ENCODE measurements around the gene ZNF23.

DNA sequence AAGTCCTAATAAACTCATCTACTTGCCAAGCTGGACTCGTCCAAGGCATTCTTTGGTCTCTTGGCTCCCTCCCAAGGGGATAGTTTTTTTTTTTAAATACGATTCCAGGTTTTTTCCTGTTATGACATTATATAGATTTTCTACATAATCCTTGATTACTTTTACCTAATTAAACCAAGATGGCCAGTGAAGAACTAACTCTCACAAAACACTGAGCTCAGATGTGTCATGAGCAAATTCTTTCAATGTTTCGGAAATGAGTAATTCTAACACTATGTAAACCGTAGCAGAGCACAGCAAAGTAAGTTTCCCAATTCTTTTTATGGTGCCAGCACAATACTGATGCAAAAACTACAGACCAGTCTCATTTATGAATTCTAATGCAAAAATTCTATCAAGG lies 1.8 kb downstream of the ZNF23 start:
- TF ChIP-seq, protein P1, sequence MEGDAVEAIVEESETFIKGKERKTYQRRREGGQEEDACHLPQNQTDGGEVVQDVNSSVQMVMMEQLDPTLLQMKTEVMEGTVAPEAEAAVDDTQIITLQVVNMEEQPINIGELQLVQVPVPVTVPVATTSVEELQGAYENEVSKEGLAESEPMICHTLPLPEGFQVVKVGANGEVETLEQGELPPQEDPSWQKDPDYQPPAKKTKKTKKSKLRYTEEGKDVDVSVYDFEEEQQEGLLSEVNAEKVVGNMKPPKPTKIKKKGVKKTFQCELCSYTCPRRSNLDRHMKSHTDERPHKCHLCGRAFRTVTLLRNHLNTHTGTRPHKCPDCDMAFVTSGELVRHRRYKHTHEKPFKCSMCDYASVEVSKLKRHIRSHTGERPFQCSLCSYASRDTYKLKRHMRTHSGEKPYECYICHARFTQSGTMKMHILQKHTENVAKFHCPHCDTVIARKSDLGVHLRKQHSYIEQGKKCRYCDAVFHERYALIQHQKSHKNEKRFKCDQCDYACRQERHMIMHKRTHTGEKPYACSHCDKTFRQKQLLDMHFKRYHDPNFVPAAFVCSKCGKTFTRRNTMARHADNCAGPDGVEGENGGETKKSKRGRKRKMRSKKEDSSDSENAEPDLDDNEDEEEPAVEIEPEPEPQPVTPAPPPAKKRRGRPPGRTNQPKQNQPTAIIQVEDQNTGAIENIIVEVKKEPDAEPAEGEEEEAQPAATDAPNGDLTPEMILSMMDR (IDR thresholded peaks at IDR 0.05): no peak
- TF ChIP-seq POLR2A (IDR thresholded peaks at IDR 0.05): no peak

Measured in Peyer's patch (tissue), 4 donors.